Neural progenitor cell (in vitro differentiated cells): ENCODE data around the gene ATP10D. TPM values are rescaled to one million over a fixed set of nuclear protein-coding genes. Genes with fewer than 3 reads are reported as not detected.

ENCODE experiments used
- DNase-seq: peaks from one replicate; pipeline ENCODE4 v3.0.0-alpha.2; 2016; ENCODE audit warnings: low spot score
- H2AFZ ChIP-seq: fragments of 200-600 bp; sonication (generic); replicated peaks from 2 replicates; pipeline ENCODE4 v1.6.1; 2016; ENCODE audit warnings: antibody characterized with exemption
- H3F3A ChIP-seq: fragments of 200-600 bp; sonication (generic); 2 replicates; pipeline ENCODE4 v1.6.1; 2016; ENCODE audit warnings: antibody characterized with exemption, low read depth
- H3K27ac ChIP-seq: fragments of 200-600 bp; sonication (generic); 2 replicates; pipeline ENCODE4 v1.5.1; 2016; ENCODE audit warnings: mild to moderate bottlenecking
- H3K27me3 ChIP-seq: fragments of 200-600 bp; sonication (generic); 2 replicates; pipeline ENCODE4 v1.6.1; 2016; ENCODE audit warnings: mild to moderate bottlenecking, moderate library complexity
- H3K36me3 ChIP-seq: fragments of 200-600 bp; sonication (generic); 2 replicates; pipeline ENCODE4 v1.5.1; 2016
- H3K4me1 ChIP-seq: fragments of 200-600 bp; sonication (generic); 2 replicates; pipeline ENCODE4 v1.6.1; 2016; ENCODE audit warnings: mixed run types
- H3K4me2 ChIP-seq: fragments of 200-600 bp; sonication (generic); 2 replicates; pipeline ENCODE4 v1.6.1; 2016
- H3K4me3 ChIP-seq: fragments of 200-600 bp; sonication (generic); 2 replicates; pipeline ENCODE4 v1.5.1; 2016
- H3K79me2 ChIP-seq: fragments of 200-600 bp; sonication (generic); 2 replicates; pipeline ENCODE4 v1.6.1; 2016; ENCODE audit warnings: low read depth
- H3K9ac ChIP-seq: fragments of 200-600 bp; sonication (generic); 2 replicates; pipeline ENCODE4 v1.6.1; 2016
- H3K9me3 ChIP-seq: fragments of 200-600 bp; sonication (generic); 2 replicates; pipeline ENCODE4 v1.5.1; 2016; ENCODE audit warnings: low read depth
- H4K20me1 ChIP-seq: fragments of 200-600 bp; sonication (generic); 2 replicates; pipeline ENCODE4 v1.6.1; 2016; ENCODE audit warnings: low read depth
- H3K27ac Mint-ChIP-seq: 3 replicates; pipeline ENCODE4 v1.8.0; 2021; ENCODE audit warnings: mixed read lengths
- H3K27me3 Mint-ChIP-seq: 2 replicates; pipeline ENCODE4 v1.8.0; 2022; ENCODE audit warnings: low read depth, mild to moderate bottlenecking, inconsistent platforms, moderate library complexity, mixed read lengths; ENCODE audit not compliant: insufficient read depth
- H3K36me3 Mint-ChIP-seq: 3 replicates; pipeline ENCODE4 v1.8.0; 2021; ENCODE audit warnings: mixed read lengths
- H3K4me1 Mint-ChIP-seq: 3 replicates; pipeline ENCODE4 v1.8.0; 2021; ENCODE audit warnings: mixed read lengths
- H3K4me3 Mint-ChIP-seq: 3 replicates; pipeline ENCODE4 v1.8.0; 2021; ENCODE audit warnings: mild to moderate bottlenecking, moderate library complexity, mixed read lengths
- H3K9me3 Mint-ChIP-seq: 3 replicates; pipeline ENCODE4 v1.8.0; 2020; ENCODE audit warnings: mixed read lengths
- EZH2 ChIP-seq: fragments of 200-600 bp; sonication (generic); IDR thresholded peaks from 2 replicates; pipeline ENCODE4 v1.6.1; 2017; ENCODE audit warnings: antibody characterized with exemption, mild to moderate bottlenecking, moderate library complexity
- EZH2phosphoT487 ChIP-seq: fragments of 200-600 bp; sonication (generic); IDR thresholded peaks from 2 replicates; pipeline ENCODE4 v1.6.1; 2017; ENCODE audit warnings: antibody characterized with exemption
- total RNA-seq: library from RNA; depleted of rRNA; stranded (reverse); fragments of >200 nt; gene quantifications from 2 replicates; pipeline ENCODE4 v1.2.3, GENCODE V29; 2015; ENCODE audit warnings: low replicate concordance
- TF ChIP-seq, protein P1 (sequence below): fragments of 200-600 bp; sonication (generic); IDR thresholded peaks from 2 replicates; pipeline ENCODE4 v1.5.1; 2017; ENCODE audit warnings: antibody characterized with exemption, mild to moderate bottlenecking

Gene ATP10D
- total RNA-seq, 1 donor from 2014 or later = 8.1 TPM

DNA sequence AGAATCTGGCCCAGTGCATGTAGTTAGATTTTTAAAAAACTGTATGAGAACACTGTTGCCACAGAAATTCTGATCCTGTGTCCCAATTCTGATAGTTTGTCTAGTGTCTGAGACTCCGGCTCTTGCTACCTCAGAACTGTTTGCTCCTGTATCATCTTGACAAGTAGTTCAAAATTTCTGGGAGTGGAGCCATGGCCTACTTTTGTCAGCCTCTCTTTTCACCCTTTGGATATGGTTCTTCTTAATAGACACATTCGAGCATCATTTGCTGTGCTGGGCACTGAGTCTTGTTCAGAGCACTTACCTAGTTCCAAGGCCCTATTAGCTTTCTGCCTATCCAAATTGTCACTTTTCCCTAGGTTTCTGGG lies 46.9 kb downstream of the ATP10D start:
- H3K4me3 ChIP-seq = no peak overlapping the region
- no peak overlapping the region for H3K4me2 ChIP-seq
- no peaks in the 10 kb centered on the region for H3K27me3 ChIP-seq
- H2AFZ ChIP-seq = no peak overlapping the region
- Mint-ChIP-seq H3K9me3 (peaks cover 5% of the 10 kb centered on the region), H3K27me3 (no peaks in the 10 kb centered on the region), H3K4me1 (peaks cover 3% of the 10 kb centered on the region), H3K36me3 (peaks cover 5% of the 10 kb centered on the region), H3K27ac (no peak overlapping the region), H3K4me3 (no peak overlapping the region)
- no peaks in the 10 kb centered on the region for H3K9me3 ChIP-seq
- H3F3A ChIP-seq = peaks cover 3% of the 10 kb centered on the region
- no peaks in the 10 kb centered on the region for H4K20me1 ChIP-seq
- no peak for DNase-seq
- H3K79me2 ChIP-seq = no peaks in the 10 kb centered on the region
- TF ChIP-seq EZH2 = no peak
- TF ChIP-seq, protein P1, sequence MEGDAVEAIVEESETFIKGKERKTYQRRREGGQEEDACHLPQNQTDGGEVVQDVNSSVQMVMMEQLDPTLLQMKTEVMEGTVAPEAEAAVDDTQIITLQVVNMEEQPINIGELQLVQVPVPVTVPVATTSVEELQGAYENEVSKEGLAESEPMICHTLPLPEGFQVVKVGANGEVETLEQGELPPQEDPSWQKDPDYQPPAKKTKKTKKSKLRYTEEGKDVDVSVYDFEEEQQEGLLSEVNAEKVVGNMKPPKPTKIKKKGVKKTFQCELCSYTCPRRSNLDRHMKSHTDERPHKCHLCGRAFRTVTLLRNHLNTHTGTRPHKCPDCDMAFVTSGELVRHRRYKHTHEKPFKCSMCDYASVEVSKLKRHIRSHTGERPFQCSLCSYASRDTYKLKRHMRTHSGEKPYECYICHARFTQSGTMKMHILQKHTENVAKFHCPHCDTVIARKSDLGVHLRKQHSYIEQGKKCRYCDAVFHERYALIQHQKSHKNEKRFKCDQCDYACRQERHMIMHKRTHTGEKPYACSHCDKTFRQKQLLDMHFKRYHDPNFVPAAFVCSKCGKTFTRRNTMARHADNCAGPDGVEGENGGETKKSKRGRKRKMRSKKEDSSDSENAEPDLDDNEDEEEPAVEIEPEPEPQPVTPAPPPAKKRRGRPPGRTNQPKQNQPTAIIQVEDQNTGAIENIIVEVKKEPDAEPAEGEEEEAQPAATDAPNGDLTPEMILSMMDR = no peak
- no peak for TF ChIP-seq EZH2phosphoT487
- H3K9ac ChIP-seq = no peak overlapping the region
- peak overlapping the region; percentile 68 for H3K27ac ChIP-seq
- H3K4me1 ChIP-seq = peaks cover 16% of the 10 kb centered on the region
- H3K36me3 ChIP-seq = no peaks in the 10 kb centered on the region

DNA sequence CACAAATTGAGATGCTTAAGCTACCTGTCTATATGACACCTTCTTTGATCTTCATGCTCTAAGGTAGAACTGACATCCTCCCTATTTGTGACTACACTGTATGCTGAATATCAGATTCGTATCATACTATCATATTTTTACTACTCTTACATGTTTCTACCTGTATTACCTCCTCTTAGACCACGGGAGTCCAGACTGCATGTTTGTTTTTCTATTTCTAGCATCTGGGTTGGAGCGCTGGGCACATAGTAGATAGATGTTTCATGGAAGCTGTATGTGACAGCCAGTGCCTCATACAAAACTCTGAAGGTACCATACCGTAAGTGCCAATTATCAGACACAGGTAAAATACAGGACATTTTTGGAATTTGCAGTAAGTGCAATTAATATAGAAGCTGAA lies 47.6 kb downstream of the ATP10D start:
- Mint-ChIP-seq H3K27me3 (no peaks in the 10 kb centered on the region), H3K36me3 (peaks cover 5% of the 10 kb centered on the region), H3K27ac (no peak overlapping the region), H3K4me1 (peaks cover 3% of the 10 kb centered on the region), H3K4me3 (no peak overlapping the region), H3K9me3 (peaks cover 5% of the 10 kb centered on the region)
- Histone ChIP-seq H3K36me3 (no peaks in the 10 kb centered on the region), H4K20me1 (no peaks in the 10 kb centered on the region), H3K27ac (no peak overlapping the region), H3K9me3 (no peaks in the 10 kb centered on the region), H3K4me1 (peaks cover 16% of the 10 kb centered on the region), H3F3A (peaks cover 3% of the 10 kb centered on the region), H2AFZ (no peak overlapping the region), H3K79me2 (no peaks in the 10 kb centered on the region), H3K9ac (no peak overlapping the region), H3K4me2 (no peak overlapping the region), H3K27me3 (no peaks in the 10 kb centered on the region), H3K4me3 (no peak overlapping the region)
- no peak for DNase-seq
- TF ChIP-seq EZH2phosphoT487 (no peak), EZH2 (no peak)
- TF ChIP-seq, protein P1 = no peak

DNA sequence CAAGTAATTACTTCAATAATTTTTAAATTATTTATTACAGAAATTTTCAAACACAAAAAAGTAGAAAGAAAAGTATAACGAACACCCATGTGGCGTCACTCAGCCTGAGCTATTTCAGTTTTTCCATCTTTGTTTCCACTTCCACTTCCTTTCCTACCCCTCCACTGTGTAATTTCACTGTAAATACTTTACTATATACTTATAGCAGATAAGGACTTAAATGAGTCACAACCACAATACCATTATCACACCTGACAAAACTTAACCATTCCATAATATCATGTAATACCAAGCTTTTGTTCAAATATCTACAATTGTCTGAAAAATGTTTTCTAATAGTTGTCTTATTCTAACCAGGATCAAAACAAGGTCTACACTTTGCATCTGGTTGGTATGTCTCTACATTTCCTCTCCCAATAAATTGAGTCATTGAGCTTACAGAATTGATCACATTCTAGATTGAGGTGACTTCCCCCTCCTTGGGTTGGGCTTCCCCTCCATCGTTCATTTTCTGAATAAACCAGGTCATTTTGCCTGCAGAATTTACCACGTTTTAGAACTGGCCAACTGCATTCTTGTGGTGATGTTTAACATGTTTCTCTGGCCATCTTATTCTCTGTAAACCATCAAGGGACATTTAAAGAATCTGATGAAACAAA lies 48.7 kb downstream of the ATP10D start:
- Mint-ChIP-seq H3K27ac (no peak overlapping the region), H3K4me1 (peaks cover 3% of the 10 kb centered on the region), H3K27me3 (no peaks in the 10 kb centered on the region), H3K4me3 (no peak overlapping the region), H3K9me3 (peaks cover 5% of the 10 kb centered on the region), H3K36me3 (peaks cover 4% of the 10 kb centered on the region)
- no peak overlapping the region for H3K27ac ChIP-seq
- H3K36me3 ChIP-seq = no peaks in the 10 kb centered on the region
- no peak for DNase-seq
- H3F3A ChIP-seq = peaks cover 3% of the 10 kb centered on the region
- H3K27me3 ChIP-seq = no peaks in the 10 kb centered on the region
- no peaks in the 10 kb centered on the region for H4K20me1 ChIP-seq
- no peaks in the 10 kb centered on the region for H3K79me2 ChIP-seq
- H3K4me3 ChIP-seq = no peak overlapping the region
- no peak overlapping the region for H3K4me2 ChIP-seq
- H3K4me1 ChIP-seq = peaks cover 16% of the 10 kb centered on the region
- no peak overlapping the region for H2AFZ ChIP-seq
- TF ChIP-seq, protein P1 = no peak
- TF ChIP-seq EZH2phosphoT487 = no peak
- no peak for TF ChIP-seq EZH2
- H3K9me3 ChIP-seq = no peaks in the 10 kb centered on the region
- no peak overlapping the region for H3K9ac ChIP-seq
